ENCODE data around the gene DISP1. TPM values are rescaled to one million over a fixed set of nuclear protein-coding genes. Genes with fewer than 3 reads are reported as not detected.

Gene DISP1
- total RNA-seq, 2 experiments from 2014 or later = 1.4 to 1.6 TPM

DNA sequence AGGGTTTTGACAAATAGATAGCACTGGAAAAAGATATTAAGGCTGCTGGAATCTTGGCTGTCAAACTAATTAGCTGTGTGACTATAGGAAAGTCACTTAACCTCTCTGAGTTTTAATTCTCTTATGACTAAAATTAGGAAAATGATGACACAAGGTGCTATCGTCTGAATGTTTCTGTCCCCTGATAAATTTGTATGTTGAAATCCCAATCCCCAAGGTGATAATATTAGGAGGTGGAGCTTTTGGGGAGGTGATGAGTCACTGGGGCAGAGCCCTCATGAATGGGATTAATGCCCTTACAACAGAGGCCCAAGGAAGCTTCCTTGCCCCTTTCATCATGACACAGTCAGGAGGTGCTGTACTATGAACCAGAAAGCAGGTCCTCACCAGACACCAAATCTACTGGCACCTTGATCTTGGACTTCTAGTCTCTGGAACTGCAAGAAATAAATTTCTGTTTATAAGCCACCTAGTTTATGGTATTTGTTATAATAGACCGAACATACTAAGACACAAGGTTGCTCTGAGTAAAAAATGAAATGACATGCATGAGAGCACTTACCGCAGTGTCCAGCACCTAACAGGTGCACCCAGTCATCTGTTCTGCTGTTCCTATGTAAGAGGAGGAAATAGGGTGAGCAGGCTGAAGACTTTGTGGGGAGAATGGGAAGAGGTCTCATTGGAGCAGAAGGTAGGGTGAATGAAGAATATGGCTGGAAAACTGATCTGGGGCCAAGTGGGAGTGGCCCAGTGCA is 26.3 kb upstream of the DISP1 start:
- Histone ChIP-seq H3K27me3 (ENCODE audit: control insufficient read depth in 1 of 2, insufficient read depth in 2 of 2, low read length in 2 of 2) (no peaks in the 10 kb centered on the region), H3K36me3 (ENCODE audit: insufficient read depth, low read length) (no peaks in the 10 kb centered on the region), H3K27ac (ENCODE audit: low read depth in 1 of 2, low read length in 2 of 2) (no peak overlapping the region), H3K9me3 (ENCODE audit: control insufficient read depth in 1 of 2, insufficient read depth in 1 of 2, low read length in 2 of 2) (no peaks in the 10 kb centered on the region), H3K4me1 (ENCODE audit: insufficient read depth, low read length) (no peaks in the 10 kb centered on the region), H3K4me3 (ENCODE audit: low read length) (no peak overlapping the region)
- no peaks in the 10 kb centered on the region for H3K36me3 Mint-ChIP-seq (ENCODE audit: low read depth)
- intact Hi-C loops (cut with DNase I, micrococcal nuclease) = no loop called here
- POLR2A ChIA-PET = no interaction called here
- H3K9me3 Mint-ChIP-seq = no peaks in the 10 kb centered on the region
- no peak overlapping the region for H3K27ac Mint-ChIP-seq
- ATAC-seq (ENCODE audit: poor library complexity) = no peak
- CTCF ChIA-PET = interaction anchor here (0.5 to 1.5 kb wide), 2 partner anchors 9 to 335 kb away, joined by 3 to 4 read pairs; no protein-coding TSS in a partner anchor
- no peak overlapping the region for H3K4me3 Mint-ChIP-seq
- H3K27me3 Mint-ChIP-seq = no peaks in the 10 kb centered on the region
- no peaks in the 10 kb centered on the region for H3K4me1 Mint-ChIP-seq (ENCODE audit: low read depth)
- DNase-seq = no peak
- TF ChIP-seq, protein P1, sequence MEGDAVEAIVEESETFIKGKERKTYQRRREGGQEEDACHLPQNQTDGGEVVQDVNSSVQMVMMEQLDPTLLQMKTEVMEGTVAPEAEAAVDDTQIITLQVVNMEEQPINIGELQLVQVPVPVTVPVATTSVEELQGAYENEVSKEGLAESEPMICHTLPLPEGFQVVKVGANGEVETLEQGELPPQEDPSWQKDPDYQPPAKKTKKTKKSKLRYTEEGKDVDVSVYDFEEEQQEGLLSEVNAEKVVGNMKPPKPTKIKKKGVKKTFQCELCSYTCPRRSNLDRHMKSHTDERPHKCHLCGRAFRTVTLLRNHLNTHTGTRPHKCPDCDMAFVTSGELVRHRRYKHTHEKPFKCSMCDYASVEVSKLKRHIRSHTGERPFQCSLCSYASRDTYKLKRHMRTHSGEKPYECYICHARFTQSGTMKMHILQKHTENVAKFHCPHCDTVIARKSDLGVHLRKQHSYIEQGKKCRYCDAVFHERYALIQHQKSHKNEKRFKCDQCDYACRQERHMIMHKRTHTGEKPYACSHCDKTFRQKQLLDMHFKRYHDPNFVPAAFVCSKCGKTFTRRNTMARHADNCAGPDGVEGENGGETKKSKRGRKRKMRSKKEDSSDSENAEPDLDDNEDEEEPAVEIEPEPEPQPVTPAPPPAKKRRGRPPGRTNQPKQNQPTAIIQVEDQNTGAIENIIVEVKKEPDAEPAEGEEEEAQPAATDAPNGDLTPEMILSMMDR (IDR thresholded peaks at IDR 0.05) = no peak

DNA sequence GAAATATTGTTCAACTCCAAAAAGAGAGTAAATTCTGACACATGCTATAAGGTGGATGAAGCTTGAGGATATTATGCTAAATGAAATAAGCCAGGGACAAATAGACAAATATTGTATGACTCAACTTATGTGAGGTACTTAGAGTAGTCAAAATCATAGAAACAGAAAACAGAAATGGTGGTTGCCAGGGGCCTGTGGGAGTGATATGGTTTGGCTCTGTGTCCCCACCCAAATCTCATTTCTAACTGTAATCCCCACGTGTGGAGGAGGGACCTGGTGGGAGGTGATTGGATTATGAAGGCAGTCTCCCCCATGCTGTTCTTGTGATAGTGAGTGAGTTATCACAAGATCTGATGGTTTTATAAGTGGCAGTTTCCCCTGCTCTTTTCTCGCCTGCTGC is 24.7 kb upstream of the DISP1 start:
- H3K27me3 Mint-ChIP-seq = no peaks in the 10 kb centered on the region
- no peak overlapping the region for H3K27ac ChIP-seq (ENCODE audit: low read depth in 1 of 2, low read length in 2 of 2)
- H3K4me1 Mint-ChIP-seq (ENCODE audit: low read depth) = no peaks in the 10 kb centered on the region
- no peak for ATAC-seq (ENCODE audit: poor library complexity)
- no peak for DNase-seq
- no peaks in the 10 kb centered on the region for H3K9me3 ChIP-seq (ENCODE audit: control insufficient read depth in 1 of 2, insufficient read depth in 1 of 2, low read length in 2 of 2)
- no peaks in the 10 kb centered on the region for H3K36me3 ChIP-seq (ENCODE audit: insufficient read depth, low read length)
- intact Hi-C loops (cut with DNase I, micrococcal nuclease) = loop anchor here in 1 of 2 experiments (2.0 to 5.0 kb wide), 2 partner anchors 333 to 892 kb away; no protein-coding TSS in a partner anchor
- no peak overlapping the region for H3K27ac Mint-ChIP-seq
- H3K9me3 Mint-ChIP-seq = no peaks in the 10 kb centered on the region
- POLR2A ChIA-PET = no interaction called here
- no peak overlapping the region for H3K4me3 ChIP-seq (ENCODE audit: low read length)
- no peaks in the 10 kb centered on the region for H3K27me3 ChIP-seq (ENCODE audit: control insufficient read depth in 1 of 2, insufficient read depth in 2 of 2, low read length in 2 of 2)
- no peaks in the 10 kb centered on the region for H3K4me1 ChIP-seq (ENCODE audit: insufficient read depth, low read length)
- CTCF ChIA-PET = no interaction called here
- H3K36me3 Mint-ChIP-seq (ENCODE audit: low read depth) = no peaks in the 10 kb centered on the region
- H3K4me3 Mint-ChIP-seq = no peak overlapping the region
- TF ChIP-seq, protein P1 (IDR thresholded peaks at IDR 0.05) = no peak

DNA sequence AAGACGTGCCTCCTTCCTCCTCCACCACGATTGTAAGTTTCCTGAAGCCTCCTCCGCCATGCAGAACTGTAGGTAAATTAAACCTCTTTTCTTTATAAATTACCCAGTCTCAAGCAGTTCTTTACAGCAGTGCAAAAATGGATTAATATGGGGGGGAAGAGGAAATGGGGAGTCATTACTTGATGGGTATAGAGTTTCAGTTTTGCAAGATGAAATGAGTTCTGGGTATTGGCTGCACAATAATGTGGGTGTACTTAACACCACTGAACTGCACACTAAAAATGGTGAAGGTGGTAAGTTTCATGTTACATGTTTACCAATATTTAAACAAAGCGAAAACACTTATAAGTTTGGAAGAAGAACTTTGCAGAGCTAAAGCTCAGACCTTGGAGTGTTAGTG is 24.3 kb upstream of the DISP1 start:
- Mint-ChIP-seq H3K4me3 (no peak overlapping the region), H3K4me1 (ENCODE audit: low read depth) (no peaks in the 10 kb centered on the region), H3K9me3 (no peaks in the 10 kb centered on the region), H3K27ac (no peak overlapping the region), H3K27me3 (no peaks in the 10 kb centered on the region), H3K36me3 (ENCODE audit: low read depth) (no peaks in the 10 kb centered on the region)
- Histone ChIP-seq H3K4me3 (ENCODE audit: low read length) (no peak overlapping the region), H3K27ac (ENCODE audit: low read depth in 1 of 2, low read length in 2 of 2) (no peak overlapping the region), H3K36me3 (ENCODE audit: insufficient read depth, low read length) (no peaks in the 10 kb centered on the region), H3K4me1 (ENCODE audit: insufficient read depth, low read length) (no peaks in the 10 kb centered on the region), H3K27me3 (ENCODE audit: control insufficient read depth in 1 of 2, insufficient read depth in 2 of 2, low read length in 2 of 2) (no peaks in the 10 kb centered on the region), H3K9me3 (ENCODE audit: control insufficient read depth in 1 of 2, insufficient read depth in 1 of 2, low read length in 2 of 2) (no peaks in the 10 kb centered on the region)
- ChIA-PET CTCF (no interaction called here), POLR2A (no interaction called here)
- intact Hi-C loops (cut with DNase I, micrococcal nuclease) = loop anchor here in 1 of 2 experiments (2.0 to 5.0 kb wide), 2 partner anchors 332 to 892 kb away; no protein-coding TSS in a partner anchor
- DNase-seq (no peak), ATAC-seq (ENCODE audit: poor library complexity) (no peak)
- TF ChIP-seq, protein P1 (IDR thresholded peaks at IDR 0.05) = no peak
